ENCODE measurements around the gene TSHZ1.

DNA sequence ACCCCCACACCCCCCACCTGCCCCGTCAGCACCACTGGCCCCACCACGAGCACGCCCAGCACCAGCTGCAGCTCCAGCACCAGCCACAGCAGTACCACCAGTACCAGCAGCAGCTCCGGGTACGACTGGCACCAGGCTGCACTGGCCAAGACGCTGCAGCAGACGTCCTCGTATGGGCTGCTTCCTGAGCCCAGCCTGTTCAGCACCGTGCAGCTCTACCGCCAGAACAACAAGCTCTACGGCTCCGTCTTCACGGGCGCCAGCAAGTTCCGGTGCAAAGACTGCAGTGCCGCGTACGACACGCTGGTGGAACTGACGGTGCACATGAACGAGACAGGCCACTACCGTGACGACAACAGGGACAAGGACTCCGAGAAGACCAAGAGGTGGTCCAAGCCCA lies 75.3 kb downstream of the TSHZ1 start:
- TF ChIP-seq CTCF (IDR thresholded peaks at IDR 0.05) (no peak), POLR2AphosphoS5 (IDR thresholded peaks at IDR 0.05) (no peak)
